Gastroesophageal sphincter (tissue), 3 donors: Measurements from ENCODE around the gene GPR84.

Source experiments
- CTCF ChIP-seq, 4 experiments: fragments of 200-600 bp in 2 of 4; fragments of 450-650 bp in 2 of 4; sonication (generic) in 1 of 4; IDR thresholded peaks; one replicate each; pipeline ENCODE4 v1.5.1; 2017 to 2019; ENCODE audit warnings: antibody characterized with exemption in 4 of 4, mild to moderate bottlenecking in 2 of 4, moderate library complexity in 2 of 4
- EP300 ChIP-seq: sonication (generic); formaldehyde crosslinking; IDR thresholded peaks from one replicate; pipeline ENCODE4 v1.6.1; 2017; ENCODE audit warnings: antibody characterized with exemption, mild to moderate bottlenecking
- POLR2A ChIP-seq, 2 donors: fragments of 450-650 bp; IDR thresholded peaks; one replicate each; pipeline ENCODE4 v1.6.1; 2017; ENCODE audit warnings: antibody characterized with exemption in 2 of 2, mild to moderate bottlenecking in 2 of 2, moderate library complexity in 1 of 2
- POLR2AphosphoS5 ChIP-seq: sonication (generic); formaldehyde crosslinking; IDR thresholded peaks from one replicate; pipeline ENCODE4 v1.6.1; 2017; ENCODE audit warnings: antibody characterized with exemption

GRCh38 chr12:54409267-54409666 lies 45.0 kb upstream of the GPR84 start:
- TF ChIP-seq CTCF (IDR thresholded peaks at IDR 0.05) (no peak), POLR2A (IDR thresholded peaks at IDR 0.05) (no peak), POLR2AphosphoS5 (no peak), EP300 (no peak)
